Endodermal cell (in vitro differentiated cells): ENCODE results near the gene PODNL1. TPM values are rescaled to one million over a fixed set of nuclear protein-coding genes. Genes with fewer than 3 reads are reported as not detected.

Experiments used
- DNase-seq: peaks from one replicate; pipeline ENCODE4 v3.0.0-alpha.2; 2017
- H3K27ac ChIP-seq: 2 replicates; pipeline ENCODE4 v1.5.1; 2013; ENCODE audit warnings: mild to moderate bottlenecking, low read depth, low read length, moderate library complexity
- H3K27me3 ChIP-seq: 2 replicates; pipeline ENCODE4 v1.6.1; 2013; ENCODE audit warnings: mild to moderate bottlenecking, low read length, moderate library complexity; ENCODE audit not compliant: insufficient read depth, control insufficient read depth, poor library complexity, severe bottlenecking
- H3K36me3 ChIP-seq: 2 replicates; pipeline ENCODE4 v1.7.0; 2013; ENCODE audit warnings: mild to moderate bottlenecking, low read length, moderate library complexity; ENCODE audit not compliant: control insufficient read depth, insufficient read depth
- H3K4me1 ChIP-seq: one replicate; pipeline ENCODE4 v1.7.0; 2013; ENCODE audit warnings: low read length; ENCODE audit not compliant: control insufficient read depth, insufficient read depth
- H3K4me3 ChIP-seq: 2 replicates; pipeline ENCODE4 v1.5.1; 2013; ENCODE audit warnings: mild to moderate bottlenecking, low read length, moderate library complexity
- H3K9ac ChIP-seq: 2 replicates; pipeline ENCODE4 v1.6.1; 2013; ENCODE audit warnings: mild to moderate bottlenecking, low read length, moderate library complexity; ENCODE audit not compliant: poor library complexity, severe bottlenecking; ENCODE audit errors: extremely low read depth
- H3K9me3 ChIP-seq: 2 replicates; pipeline ENCODE4 v1.6.1; 2013; ENCODE audit warnings: mild to moderate bottlenecking, low read length, moderate library complexity; ENCODE audit not compliant: control insufficient read depth
- H3K27ac Mint-ChIP-seq: 2 replicates; pipeline ENCODE4 v1.8.0; 2020; ENCODE audit warnings: mixed read lengths
- H3K27me3 Mint-ChIP-seq: 2 replicates; pipeline ENCODE4 v1.8.0; 2021; ENCODE audit warnings: mild to moderate bottlenecking, mixed read lengths; ENCODE audit not compliant: insufficient read depth
- H3K36me3 Mint-ChIP-seq: 2 replicates; pipeline ENCODE4 v1.8.0; 2020; ENCODE audit warnings: low read depth, mixed read lengths
- H3K4me1 Mint-ChIP-seq: 2 replicates; pipeline ENCODE4 v1.8.0; 2020; ENCODE audit warnings: mixed read lengths
- H3K4me3 Mint-ChIP-seq: 2 replicates; pipeline ENCODE4 v1.8.0; 2020; ENCODE audit warnings: mild to moderate bottlenecking, moderate library complexity, mixed read lengths
- H3K9me3 Mint-ChIP-seq: 2 replicates; pipeline ENCODE4 v1.8.0; 2020; ENCODE audit warnings: mild to moderate bottlenecking, mixed read lengths
- CTCF ChIP-seq: fragments of 200-600 bp; sonication (generic); conservative IDR thresholded peaks from 2 replicates; pipeline ENCODE4 v1.5.0; 2021; ENCODE audit warnings: antibody characterized with exemption, mild to moderate bottlenecking
- WGBS, 2 experiments: methylation state at CpG; one replicate each; pipeline versions ENCODE4 v1.1.5 to v1.1.7; 2013; ENCODE audit warnings: missing lambda C conversion rate in 2 of 2, mixed read lengths in 1 of 2; ENCODE audit not compliant: insufficient coverage in 1 of 2, insufficient read length in 1 of 2; 5-methylcytosine and 5-hydroxymethylcytosine counted together
- total RNA-seq, 2 donors: library from RNA; stranded (reverse); fragmentation: NEBNext Ultra II Directional in 1 of 2; extraction: Animal tissue kit (Norgen Biotek cat#: 25700) in 1 of 2; gene quantifications; 2 replicates in 1 of 2; 3 replicates in 1 of 2; pipeline ENCODE4 v1.2.1, GENCODE V29; 2021

Gene PODNL1
- total RNA-seq, 2 donors from 2014 or later: 0.29 TPM; not detected in 1

DNA sequence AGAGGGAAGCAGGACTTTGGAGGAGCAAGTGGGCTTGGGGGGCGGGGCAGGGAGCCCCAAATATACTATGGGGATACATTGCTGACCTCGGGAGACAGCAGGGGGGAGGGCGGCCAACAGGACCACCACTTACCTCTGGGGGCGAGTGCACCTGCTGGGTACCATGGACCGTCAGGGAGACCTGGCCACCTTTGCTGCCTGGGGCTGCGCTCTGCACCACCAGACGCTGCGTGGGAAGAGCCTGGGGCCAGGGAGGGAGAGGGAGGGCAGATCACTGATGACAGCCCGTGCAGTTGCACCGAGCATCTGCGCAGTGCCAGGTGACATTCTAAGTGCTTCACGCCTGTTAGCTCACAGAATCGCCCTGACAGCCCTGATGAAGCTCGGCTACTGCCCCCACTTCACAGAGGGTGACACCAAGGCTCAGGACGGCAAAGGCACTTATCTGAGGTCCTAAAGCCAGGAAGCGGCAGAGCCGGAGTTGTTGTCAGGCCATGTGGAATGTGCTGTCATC is 43.8 kb upstream of the PODNL1 start:
- H3K9me3 ChIP-seq: no peaks in the 10 kb centered on the region
- Mint-ChIP-seq H3K27me3 (no peaks in the 10 kb centered on the region), H3K9me3 (no peaks in the 10 kb centered on the region), H3K27ac (no peak overlapping the region), H3K4me3 (no peak overlapping the region), H3K4me1 (peaks cover 7% of the 10 kb centered on the region), H3K36me3 (peaks cover 10% of the 10 kb centered on the region)
- H3K27ac ChIP-seq: no peak overlapping the region
- no peaks in the 10 kb centered on the region for H3K4me1 ChIP-seq
- no peaks in the 10 kb centered on the region for H3K27me3 ChIP-seq
- TF ChIP-seq CTCF: no peak
- WGBS, 2 experiments: 93 to 94% methylated on average over 11 to 17 of the region's 17 CpGs
- H3K4me3 ChIP-seq: no peak overlapping the region
- DNase-seq: no peak
- no peak overlapping the region for H3K9ac ChIP-seq
- H3K36me3 ChIP-seq: peaks cover 3% of the 10 kb centered on the region

- Mint-ChIP-seq H3K4me1 (peaks cover 5% of the 10 kb centered on the region), H3K36me3 (peaks cover 14% of the 10 kb centered on the region), H3K9me3 (no peaks in the 10 kb centered on the region), H3K4me3 (no peak overlapping the region), H3K27ac (no peak overlapping the region), H3K27me3 (no peaks in the 10 kb centered on the region)
- 96% methylated on average over 7 to 9 of the region's 9 CpGs for WGBS, 2 experiments
- no peaks in the 10 kb centered on the region for H3K27me3 ChIP-seq
- H3K9me3 ChIP-seq: no peaks in the 10 kb centered on the region
- no peak overlapping the region for H3K4me3 ChIP-seq
- DNase-seq: no peak
- H3K36me3 ChIP-seq: peaks cover 5% of the 10 kb centered on the region
- no peak overlapping the region for H3K9ac ChIP-seq
- TF ChIP-seq CTCF: no peak
- H3K4me1 ChIP-seq: no peaks in the 10 kb centered on the region
- no peak overlapping the region for H3K27ac ChIP-seq
These were observed 43.2 kb upstream of the PODNL1 start for GRCh38 chr19:13981467-13981866.

DNA sequence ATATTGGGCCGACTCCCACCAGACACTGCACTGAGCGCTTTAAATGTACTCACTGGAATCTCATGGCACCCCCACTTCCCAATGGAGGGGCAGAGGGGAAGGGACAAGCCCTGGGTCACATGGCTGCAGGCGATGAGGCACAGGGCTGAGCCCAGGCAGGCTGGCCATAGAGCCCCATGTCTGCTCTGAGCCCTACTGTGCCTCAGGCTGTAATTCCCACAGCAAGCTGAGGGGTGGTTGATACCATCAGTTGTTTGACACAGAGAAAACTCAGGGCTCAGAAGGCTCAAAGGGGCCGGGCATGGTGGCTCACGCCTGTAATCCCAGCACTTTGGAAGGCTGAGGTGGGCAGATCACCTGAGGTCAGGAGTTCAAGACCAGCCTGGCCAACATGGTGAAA is 42.8 kb upstream of the PODNL1 start:
- peaks cover 10% of the 10 kb centered on the region for H3K36me3 ChIP-seq
- TF ChIP-seq CTCF: no peak
- H3K9ac ChIP-seq: no peak overlapping the region
- no peaks in the 10 kb centered on the region for H3K9me3 ChIP-seq
- no peak overlapping the region for H3K27ac Mint-ChIP-seq
- no peak overlapping the region for H3K4me3 ChIP-seq
- H3K9me3 Mint-ChIP-seq: no peaks in the 10 kb centered on the region
- H3K4me3 Mint-ChIP-seq: no peak overlapping the region
- DNase-seq: no peak
- peaks cover 3% of the 10 kb centered on the region for H3K4me1 Mint-ChIP-seq
- peaks cover 18% of the 10 kb centered on the region for H3K36me3 Mint-ChIP-seq
- 95% methylated on average over 3 to 5 of the region's 5 CpGs for WGBS, 2 experiments
- H3K4me1 ChIP-seq: no peaks in the 10 kb centered on the region
- no peaks in the 10 kb centered on the region for H3K27me3 Mint-ChIP-seq
- H3K27me3 ChIP-seq: no peaks in the 10 kb centered on the region
- no peak overlapping the region for H3K27ac ChIP-seq
